ENCODE results near the gene ZNF880. TPM values are rescaled to one million over a fixed set of nuclear protein-coding genes. Genes with fewer than 3 reads are reported as not detected.
A peak's percentile ranks its signal among the peaks of the same experiment; 100 is the strongest.
"Not testable (repeated sequence)": the region's sequence is repeated elsewhere in the genome, so short reads cannot be mapped to it uniquely, and the experiment has no call there.

The ZNF880 gene
- 10 to 100 TPM in 7 of 8 experiments, 1 to 10 TPM in 1; 8.2 to 40.1 (median 22.4) TPM for total RNA-seq

GRCh38 chr19:52369559-52370340, at the start of gene ZNF880:
ZNF880 (plus strand) TSS chr19:52369923; CDS start chr19:52369966, 43 bp downstream.
- WGBS, 10 experiments = 1 to 92% (median 47%) methylated on average over 3 to 42 of the region's 52 CpGs; no CpG with 5 or more reads in 1 of the 10 experiments
- no peaks in the 10 kb centered on the region for H3K4me1 ChIP-seq (replicated peaks in 1 of 2)
- H3K27ac ChIP-seq = no peak within 1 kb of the TSS
- in situ Hi-C loops (cut with MboI; ENCODE audit: low pct_unique_long_range_greater_than_20kb in 2 of 9, low sequenced_read_pairs in 9 of 9, unreplicated experiment in 9 of 9) = no loop called here
- peak within 1 kb of the TSS in 2 of 5 donors; percentile 28 to 75 for H3K4me3 ChIP-seq
- ATAC-seq (replicated peaks in 6 of 8) = peak in 6 of 8 experiments; percentile 49 to 100 (median 98)

DNA sequence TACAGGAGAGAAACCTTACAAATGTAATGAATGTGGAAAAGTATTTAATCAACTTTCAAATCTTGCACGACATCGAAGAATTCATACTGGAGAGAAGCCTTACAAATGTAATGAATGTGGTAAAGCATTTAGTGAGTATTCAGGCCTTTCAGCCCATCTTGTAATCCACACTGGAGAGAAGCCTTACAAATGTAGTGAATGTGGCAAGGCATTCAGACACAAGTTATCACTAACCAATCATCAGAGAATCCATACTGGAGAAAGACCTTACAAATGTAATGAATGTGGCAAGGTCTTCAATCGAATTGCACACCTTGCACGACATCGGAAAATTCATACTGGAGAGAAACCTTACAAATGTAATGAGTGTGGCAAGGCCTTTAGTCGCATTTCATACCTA, 47.3 kb upstream of the ZNF880 start:
- WGBS, 10 experiments = 93 to 100% (median 100%) methylated on average over 2 to 6 of the region's 6 CpGs
- H3K4me3 ChIP-seq = no peak overlapping the region
- H3K27ac ChIP-seq = no peak overlapping the region
- in situ Hi-C loops (cut with MboI; ENCODE audit: low pct_unique_long_range_greater_than_20kb in 2 of 9, low sequenced_read_pairs in 9 of 9, unreplicated experiment in 9 of 9) = no loop called here
- H3K4me1 ChIP-seq (replicated peaks in 1 of 2) = no peaks in the 10 kb centered on the region
- no peak for ATAC-seq (replicated peaks in 6 of 8)

DNA sequence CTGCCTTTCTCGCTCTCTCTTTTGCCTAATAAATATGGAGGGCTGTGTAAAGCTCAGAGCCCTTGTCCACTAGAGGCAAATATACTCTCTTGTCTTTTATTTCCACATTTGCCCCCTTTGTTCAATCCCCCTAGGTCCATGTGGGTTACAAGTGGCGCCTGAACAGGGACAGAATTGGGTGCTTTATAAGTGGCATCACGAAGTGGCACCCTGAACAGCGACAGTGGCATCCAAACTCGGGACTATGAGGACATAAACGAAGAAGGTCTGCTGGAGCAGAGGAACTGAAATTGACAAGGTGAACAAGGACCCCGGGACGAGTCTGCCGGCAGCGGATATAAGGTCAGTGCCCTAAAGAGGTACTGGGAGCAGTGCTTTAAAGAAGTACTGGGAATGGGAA, 38.0 kb upstream of the ZNF880 start:
- no peak overlapping the region for H3K4me3 ChIP-seq
- no peak for ATAC-seq (replicated peaks in 6 of 8)
- 0 to 100% (median 72%) methylated on average over 1 to 9 of the region's 10 CpGs; no CpG with 5 or more reads in 2 of the 10 experiments for WGBS, 10 experiments
- in situ Hi-C loops (cut with MboI; ENCODE audit: low pct_unique_long_range_greater_than_20kb in 2 of 9, low sequenced_read_pairs in 9 of 9, unreplicated experiment in 9 of 9) = no loop called here
- no peaks in the 10 kb centered on the region for H3K4me1 ChIP-seq (replicated peaks in 1 of 2)
- H3K27ac ChIP-seq = no peak overlapping the region

DNA sequence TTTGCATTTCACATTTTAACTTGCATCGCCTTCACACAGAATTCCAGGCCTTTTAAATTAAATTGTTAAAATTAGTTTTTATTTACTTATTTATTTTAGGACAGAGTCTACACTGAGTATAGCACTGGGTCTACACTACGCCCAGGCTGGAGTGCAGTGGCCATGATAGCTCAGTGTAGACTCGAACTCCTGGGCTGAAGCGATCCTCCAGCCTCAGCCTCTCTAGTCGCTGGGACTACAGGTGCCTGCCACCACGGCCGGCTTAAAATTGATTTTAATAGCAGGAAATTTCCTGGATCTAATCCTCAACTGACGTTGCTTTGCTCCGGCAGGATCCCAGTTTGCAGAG, 34.0 kb upstream of the ZNF880 start:
- H3K27ac ChIP-seq = peak overlapping the region; percentile 89 to 90
- peak overlapping the region; percentile 45 to 87 (median 67) for H3K4me3 ChIP-seq
- 0 to 100% (median 80%) methylated on average over 1 to 8 of the region's 9 CpGs; no CpG with 5 or more reads in 1 of the 10 experiments for WGBS, 10 experiments
- peaks cover 0 to 5% of the 10 kb centered on the region in 2 donors for H3K4me1 ChIP-seq (replicated peaks in 1 of 2)
- in situ Hi-C loops (cut with MboI; ENCODE audit: low pct_unique_long_range_greater_than_20kb in 2 of 9, low sequenced_read_pairs in 9 of 9, unreplicated experiment in 9 of 9) = no loop called here
- ATAC-seq (replicated peaks in 6 of 8) = peak in 7 of 8 experiments; percentile 18 to 69 (median 64)

DNA sequence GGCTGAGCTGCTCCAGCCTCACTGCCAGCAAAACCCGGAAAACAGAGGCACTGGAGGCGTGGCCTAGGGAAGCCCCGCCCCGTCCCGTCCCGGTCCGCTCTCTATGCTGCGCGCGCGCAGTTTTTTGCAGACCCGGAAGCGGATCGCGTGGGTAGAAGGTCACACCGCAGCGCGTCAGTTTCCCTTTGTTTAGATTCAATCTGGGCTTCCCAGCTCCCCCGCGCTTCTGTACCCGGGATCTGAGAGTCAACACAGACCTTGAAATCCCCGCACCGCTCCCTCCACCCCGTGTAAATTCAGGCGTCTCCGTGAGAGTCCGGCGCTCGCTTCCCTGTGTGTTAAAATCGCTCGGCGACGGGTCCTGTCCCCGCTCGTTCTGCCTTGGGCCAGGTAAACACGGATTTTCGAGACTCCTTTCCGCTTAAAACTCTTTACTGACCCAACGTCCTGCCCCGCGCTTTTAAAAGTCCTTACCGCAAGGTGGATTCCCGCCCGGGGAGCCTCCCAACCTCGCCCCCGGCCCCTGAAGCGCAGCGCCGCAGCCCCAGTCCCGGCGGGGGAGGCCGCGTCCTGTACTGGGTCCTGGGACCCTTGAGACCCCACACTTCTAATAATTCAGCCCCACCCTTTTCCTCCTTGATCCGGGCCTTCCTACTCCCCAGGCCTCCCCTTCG, 33.5 kb upstream of the ZNF880 start, which contains the start of gene ZNF610:
TSS of gene ZNF610 (plus strand) at position 127 of the 674 bp plus-strand sequence. CDS start 12,930 bp downstream, outside the sequence.
- peak within 1 kb of the TSS; percentile 45 to 87 (median 67) for H3K4me3 ChIP-seq
- H3K4me1 ChIP-seq (replicated peaks in 1 of 2) = peaks cover 0 to 5% of the 10 kb centered on the region in 2 donors
- in situ Hi-C loops (cut with MboI; ENCODE audit: low pct_unique_long_range_greater_than_20kb in 2 of 9, low sequenced_read_pairs in 9 of 9, unreplicated experiment in 9 of 9) = no loop called here
- peak; percentile 91 to 98 (median 97) for ATAC-seq (replicated peaks in 6 of 8)
- 0 to 4% (median 2%) methylated on average over 8 to 16 of the region's 55 CpGs; no CpG with 5 or more reads in 7 of the 10 experiments for WGBS, 10 experiments
- peak within 1 kb of the TSS; percentile 89 to 90 for H3K27ac ChIP-seq

DNA sequence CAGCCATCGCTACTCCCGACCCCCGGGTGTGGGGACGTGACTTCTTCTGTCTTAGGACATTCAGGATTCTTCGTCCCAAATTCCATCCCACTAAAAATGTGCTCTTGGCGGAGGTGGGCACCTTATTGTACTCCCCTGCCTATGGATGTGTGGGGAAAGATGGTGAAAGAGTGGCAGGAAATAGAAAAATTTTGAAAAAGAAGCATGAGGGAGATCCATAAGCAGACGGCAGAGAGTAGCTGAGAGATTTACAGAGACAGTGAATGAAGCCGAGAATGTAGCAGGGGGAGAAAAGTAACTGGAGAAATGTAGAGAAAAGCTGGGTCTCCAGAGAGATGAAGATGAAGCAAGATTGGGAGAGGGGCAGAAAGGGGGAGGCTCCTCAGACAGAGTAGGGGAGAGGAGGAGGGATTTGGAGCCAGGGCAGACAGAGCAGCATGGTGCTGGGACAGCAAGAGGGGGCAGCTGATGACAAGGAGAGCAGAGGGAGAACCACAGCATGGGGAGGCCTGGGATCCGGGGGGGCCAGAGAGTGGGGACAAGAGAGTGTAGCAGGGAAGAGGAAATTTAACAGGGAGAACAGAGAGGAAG, 32.8 kb upstream of the ZNF880 start:
- WGBS, 10 experiments = 0 to 17% (median 6%) methylated on average over 1 to 7 of the region's 9 CpGs; no CpG with 5 or more reads in 2 of the 10 experiments
- in situ Hi-C loops (cut with MboI; ENCODE audit: low pct_unique_long_range_greater_than_20kb in 2 of 9, low sequenced_read_pairs in 9 of 9, unreplicated experiment in 9 of 9) = no loop called here
- Histone ChIP-seq H3K4me1 (replicated peaks in 1 of 2) (peaks cover 0 to 5% of the 10 kb centered on the region in 2 donors), H3K27ac (peak overlapping the region; percentile 89 to 90), H3K4me3 (peak overlapping the region; percentile 45 to 87 (median 67))
- peak in 7 of 8 experiments; percentile 1 to 32 (median 6) for ATAC-seq (replicated peaks in 6 of 8)

DNA sequence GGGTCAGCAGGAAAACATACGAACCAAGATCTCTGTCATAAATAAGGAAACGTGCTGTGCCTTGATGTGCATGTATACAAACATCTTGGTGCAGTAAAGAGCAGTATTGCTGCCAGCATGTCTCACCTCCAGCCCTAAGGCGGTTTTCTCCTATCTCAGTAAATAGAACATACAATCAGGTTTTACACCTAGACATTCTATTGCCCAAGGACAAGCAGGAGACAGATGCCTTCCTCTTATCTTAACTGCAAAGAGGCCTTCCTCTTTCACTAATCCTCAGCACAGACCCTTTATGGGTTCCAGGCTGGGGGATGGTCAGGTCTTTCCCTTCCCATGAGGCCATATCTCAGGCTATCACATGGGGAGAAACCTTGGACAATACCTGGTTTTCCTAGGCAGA, 30.7 kb upstream of the ZNF880 start:
- ATAC-seq (replicated peaks in 6 of 8); in situ Hi-C loops (cut with MboI; ENCODE audit: low pct_unique_long_range_greater_than_20kb in 2 of 9, low sequenced_read_pairs in 9 of 9, unreplicated experiment in 9 of 9); H3K27ac ChIP-seq; H3K4me3 ChIP-seq; H3K4me1 ChIP-seq (replicated peaks in 1 of 2): not testable (repeated sequence)
- 51 to 100% (median 88%) methylated on average over 1 to 3 of the region's 3 CpGs; no CpG with 5 or more reads in 6 of the 10 experiments for WGBS, 10 experiments

DNA sequence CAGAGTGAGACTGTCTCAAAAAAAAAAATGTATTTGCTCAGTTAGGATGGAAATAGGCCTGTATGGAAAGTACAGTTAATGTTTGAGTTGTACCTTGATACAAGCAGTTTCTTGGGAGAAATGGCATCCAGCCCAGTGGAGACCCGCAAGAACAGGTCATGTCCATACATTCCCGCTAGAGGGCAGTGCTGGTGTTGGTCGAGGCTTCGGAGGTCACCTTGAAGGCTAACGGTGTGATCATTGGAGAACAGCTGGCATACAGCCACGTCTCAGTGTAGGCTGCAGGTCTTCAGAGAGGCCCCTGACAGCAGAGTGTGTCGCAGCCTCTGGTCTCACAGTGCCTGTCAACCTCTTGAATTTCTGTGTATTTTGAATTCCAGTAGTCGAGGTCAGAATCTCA, 26.2 kb upstream of the ZNF880 start:
- Histone ChIP-seq H3K4me3 (no peak overlapping the region), H3K27ac (peak overlapping the region; percentile 58 to 60), H3K4me1 (replicated peaks in 1 of 2) (no peaks in the 10 kb centered on the region)
- 0 to 100% (median 20%) methylated on average over 1 to 6 of the region's 8 CpGs; no CpG with 5 or more reads in 2 of the 10 experiments for WGBS, 10 experiments
- in situ Hi-C loops (cut with MboI; ENCODE audit: low pct_unique_long_range_greater_than_20kb in 2 of 9, low sequenced_read_pairs in 9 of 9, unreplicated experiment in 9 of 9) = no loop called here
- peak; percentile 27 to 99 (median 96) for ATAC-seq (replicated peaks in 6 of 8)

DNA sequence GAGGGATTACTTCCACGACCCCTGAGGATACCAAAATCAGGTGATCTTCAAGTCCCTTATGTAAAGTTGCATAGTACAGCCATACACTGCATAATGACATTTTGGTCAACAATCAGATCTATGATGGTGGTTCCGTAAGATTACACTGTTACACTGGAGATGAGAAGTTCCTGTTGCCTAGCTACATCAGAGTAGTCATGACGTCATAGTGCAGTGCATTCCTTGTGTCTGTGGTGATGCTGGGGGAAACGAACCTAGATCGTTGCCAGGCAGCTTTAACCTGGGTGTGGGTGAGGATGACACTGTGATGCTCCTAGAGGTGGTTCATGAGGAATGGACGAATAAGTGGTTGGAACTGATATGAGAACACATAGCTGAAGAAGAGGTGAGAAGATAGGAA, 24.6 kb upstream of the ZNF880 start:
- H3K4me3 ChIP-seq = no peak overlapping the region
- H3K27ac ChIP-seq = no peak overlapping the region
- no peaks in the 10 kb centered on the region for H3K4me1 ChIP-seq (replicated peaks in 1 of 2)
- ATAC-seq (replicated peaks in 6 of 8) = no peak
- 29 to 100% (median 83%) methylated on average over 1 to 6 of the region's 6 CpGs for WGBS, 10 experiments
- in situ Hi-C loops (cut with MboI; ENCODE audit: low pct_unique_long_range_greater_than_20kb in 2 of 9, low sequenced_read_pairs in 9 of 9, unreplicated experiment in 9 of 9) = no loop called here

DNA sequence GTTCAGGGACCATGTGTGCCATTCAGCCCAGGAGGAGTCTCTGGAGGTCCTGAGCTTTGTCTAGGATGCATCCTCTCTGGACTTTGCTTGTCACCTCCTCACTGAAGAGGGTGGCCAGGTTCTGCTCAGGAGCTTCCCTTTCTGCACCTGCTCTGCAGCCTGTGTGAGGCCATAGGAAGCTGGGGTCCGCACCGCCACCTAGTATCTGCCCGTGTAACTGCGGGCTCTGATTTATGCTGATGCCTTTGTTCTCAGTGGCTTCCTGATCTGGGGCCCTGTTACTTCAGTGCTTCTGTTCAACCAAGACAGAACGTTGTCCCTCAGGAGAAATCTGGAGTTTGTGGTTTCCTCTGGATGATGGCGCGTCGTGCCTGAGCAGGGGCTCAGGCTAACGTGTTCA, 18.2 kb upstream of the ZNF880 start:
- Histone ChIP-seq H3K27ac (no peak overlapping the region), H3K4me3 (no peak overlapping the region), H3K4me1 (replicated peaks in 1 of 2) (no peaks in the 10 kb centered on the region)
- in situ Hi-C loops (cut with MboI; ENCODE audit: low pct_unique_long_range_greater_than_20kb in 2 of 9, low sequenced_read_pairs in 9 of 9, unreplicated experiment in 9 of 9) = no loop called here
- WGBS, 10 experiments = 20 to 94% (median 75%) methylated on average over 1 to 8 of the region's 9 CpGs; no CpG with 5 or more reads in 7 of the 10 experiments
- no peak for ATAC-seq (replicated peaks in 6 of 8)

DNA sequence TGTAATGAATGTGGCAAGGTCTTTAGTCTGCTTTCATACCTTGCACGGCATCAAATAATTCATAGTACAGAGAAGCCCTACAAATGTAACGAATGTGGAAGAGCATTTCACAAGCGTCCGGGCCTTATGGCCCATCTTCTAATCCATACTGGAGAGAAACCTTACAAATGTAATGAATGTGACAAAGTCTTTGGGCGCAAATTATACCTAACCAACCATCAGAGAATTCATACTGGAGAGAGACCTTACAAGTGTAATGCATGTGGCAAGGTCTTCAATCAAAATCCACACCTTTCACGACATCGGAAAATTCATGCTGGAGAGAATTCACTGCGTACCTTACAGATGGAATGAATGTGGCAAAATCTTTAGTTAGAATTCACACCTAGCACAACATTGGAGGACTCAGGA, 3.3 kb upstream of the ZNF880 start:
- Histone ChIP-seq H3K4me1 (replicated peaks in 1 of 2) (no peaks in the 10 kb centered on the region), H3K27ac (no peak overlapping the region), H3K4me3 (no peak overlapping the region)
- WGBS, 10 experiments = 45 to 99% (median 89%) methylated on average over 1 to 8 of the region's 8 CpGs
- in situ Hi-C loops (cut with MboI; ENCODE audit: low pct_unique_long_range_greater_than_20kb in 2 of 9, low sequenced_read_pairs in 9 of 9, unreplicated experiment in 9 of 9) = no loop called here
- no peak for ATAC-seq (replicated peaks in 6 of 8)

GRCh38 chr19:52370341-52370710, 603 bp downstream of the ZNF880 start:
- H3K4me3 ChIP-seq = peak overlapping the region in 2 of 5 donors; percentile 28 to 75
- no peak for ATAC-seq (replicated peaks in 6 of 8)
- in situ Hi-C loops (cut with MboI; ENCODE audit: low pct_unique_long_range_greater_than_20kb in 2 of 9, low sequenced_read_pairs in 9 of 9, unreplicated experiment in 9 of 9) = no loop called here
- no peak overlapping the region for H3K27ac ChIP-seq
- no peaks in the 10 kb centered on the region for H3K4me1 ChIP-seq (replicated peaks in 1 of 2)
- 16 to 100% (median 68%) methylated on average over 1 to 7 of the region's 7 CpGs; no CpG with 5 or more reads in 2 of the 10 experiments for WGBS, 10 experiments

GRCh38 chr19:52391135-52391534, 21.4 kb downstream of the ZNF880 start:
- no peaks in the 10 kb centered on the region for H3K4me1 ChIP-seq (replicated peaks in 1 of 2)
- in situ Hi-C loops (cut with MboI; ENCODE audit: low pct_unique_long_range_greater_than_20kb in 2 of 9, low sequenced_read_pairs in 9 of 9, unreplicated experiment in 9 of 9) = no loop called here
- ATAC-seq (replicated peaks in 6 of 8) = no peak
- no peak overlapping the region for H3K27ac ChIP-seq
- H3K4me3 ChIP-seq = no peak overlapping the region
- WGBS, 10 experiments = 0 to 60% (median 33%) methylated on average over 1 of the region's 1 CpG; no CpG with 5 or more reads in 5 of the 10 experiments
